ENCODE results near the gene CAPN5. TPM values are rescaled to one million over a fixed set of nuclear protein-coding genes. Genes with fewer than 3 reads are reported as not detected.

Gene CAPN5
- total RNA-seq, 1 donor from 2014 or later: 5.2 TPM

- H3K4me1 ChIP-seq (ENCODE audit: control insufficient read depth in 3 of 3, insufficient read depth in 3 of 3, low read length in 3 of 3): peaks cover 29 to 39% (median 33%) of the 10 kb centered on the region in 3 donors
- no peak overlapping the region for H3K27ac ChIP-seq (ENCODE audit: low read depth, low read length)
- H3K36me3 ChIP-seq (ENCODE audit: control insufficient read depth in 3 of 3, insufficient read depth in 3 of 3, low read length in 3 of 3): no peaks in the 10 kb centered on the region
These were observed 64.8 kb downstream of the CAPN5 start for GRCh38 chr11:77131560-77131959.

GRCh38 chr11:77135069-77135468 lies 68.3 kb downstream of the CAPN5 start:
- Histone ChIP-seq H3K4me3 (ENCODE audit: low read length in 3 of 3) (no peak overlapping the region), H3K36me3 (ENCODE audit: control insufficient read depth in 3 of 3, insufficient read depth in 3 of 3, low read length in 3 of 3) (no peaks in the 10 kb centered on the region), H3K4me1 (ENCODE audit: control insufficient read depth in 3 of 3, insufficient read depth in 3 of 3, low read length in 3 of 3) (peaks cover 23 to 37% (median 31%) of the 10 kb centered on the region in 3 donors), H3K27me3 (ENCODE audit: control insufficient read depth in 3 of 3, insufficient read depth in 3 of 3, low read length in 3 of 3) (peaks cover 5 to 17% (median 7%) of the 10 kb centered on the region in 3 donors), H3K9ac (ENCODE audit: low read depth in 1 of 3, low read length in 3 of 3) (no peak overlapping the region), H3K9me3 (ENCODE audit: control insufficient read depth in 3 of 3, low read length in 3 of 3) (no peaks in the 10 kb centered on the region), H3K27ac (ENCODE audit: low read depth, low read length) (no peak overlapping the region)

More at GRCh38 chr11:77131560-77131959, 64.8 kb downstream of the CAPN5 start:
- H3K9me3 ChIP-seq (ENCODE audit: control insufficient read depth in 3 of 3, low read length in 3 of 3): no peaks in the 10 kb centered on the region
- peaks cover 0 to 6% (median 4%) of the 10 kb centered on the region in 3 donors for H3K27me3 ChIP-seq (ENCODE audit: control insufficient read depth in 3 of 3, insufficient read depth in 3 of 3, low read length in 3 of 3)
- H3K9ac ChIP-seq (ENCODE audit: low read depth in 1 of 3, low read length in 3 of 3): no peak overlapping the region
- H3K4me3 ChIP-seq (ENCODE audit: low read length in 3 of 3): no peak overlapping the region

- Histone ChIP-seq H3K4me1 (ENCODE audit: control insufficient read depth in 3 of 3, insufficient read depth in 3 of 3, low read length in 3 of 3) (peaks cover 17 to 29% (median 29%) of the 10 kb centered on the region in 3 donors), H3K27ac (ENCODE audit: low read depth, low read length) (no peak overlapping the region)
These were observed 69.3 kb downstream of the CAPN5 start for GRCh38 chr11:77136074-77136473.

GRCh38 chr11:77136784-77137420 lies 70.1 kb downstream of the CAPN5 start:
- Histone ChIP-seq H3K36me3 (ENCODE audit: control insufficient read depth in 3 of 3, insufficient read depth in 3 of 3, low read length in 3 of 3) (no peaks in the 10 kb centered on the region), H3K4me1 (ENCODE audit: control insufficient read depth in 3 of 3, insufficient read depth in 3 of 3, low read length in 3 of 3) (peaks cover 9 to 21% (median 21%) of the 10 kb centered on the region in 3 donors), H3K27me3 (ENCODE audit: control insufficient read depth in 3 of 3, insufficient read depth in 3 of 3, low read length in 3 of 3) (peaks cover 5 to 17% (median 7%) of the 10 kb centered on the region in 3 donors), H3K4me3 (ENCODE audit: low read length in 3 of 3) (no peak overlapping the region), H3K27ac (ENCODE audit: low read depth, low read length) (no peak overlapping the region), H3K9ac (ENCODE audit: low read depth in 1 of 3, low read length in 3 of 3) (no peak overlapping the region), H3K9me3 (ENCODE audit: control insufficient read depth in 3 of 3, low read length in 3 of 3) (no peaks in the 10 kb centered on the region)

More at GRCh38 chr11:77136074-77136473, 69.3 kb downstream of the CAPN5 start:
- Histone ChIP-seq H3K27me3 (ENCODE audit: control insufficient read depth in 3 of 3, insufficient read depth in 3 of 3, low read length in 3 of 3) (peaks cover 5 to 17% (median 7%) of the 10 kb centered on the region in 3 donors), H3K36me3 (ENCODE audit: control insufficient read depth in 3 of 3, insufficient read depth in 3 of 3, low read length in 3 of 3) (no peaks in the 10 kb centered on the region), H3K4me3 (ENCODE audit: low read length in 3 of 3) (no peak overlapping the region), H3K9me3 (ENCODE audit: control insufficient read depth in 3 of 3, low read length in 3 of 3) (no peaks in the 10 kb centered on the region), H3K9ac (ENCODE audit: low read depth in 1 of 3, low read length in 3 of 3) (no peak overlapping the region)

- Histone ChIP-seq H3K4me1 (ENCODE audit: control insufficient read depth in 3 of 3, insufficient read depth in 3 of 3, low read length in 3 of 3) (peaks cover 8 to 18% (median 17%) of the 10 kb centered on the region in 3 donors), H3K27ac (ENCODE audit: low read depth, low read length) (no peak overlapping the region), H3K9me3 (ENCODE audit: control insufficient read depth in 3 of 3, low read length in 3 of 3) (no peaks in the 10 kb centered on the region), H3K9ac (ENCODE audit: low read depth in 1 of 3, low read length in 3 of 3) (no peak overlapping the region), H3K36me3 (ENCODE audit: control insufficient read depth in 3 of 3, insufficient read depth in 3 of 3, low read length in 3 of 3) (no peaks in the 10 kb centered on the region), H3K4me3 (ENCODE audit: low read length in 3 of 3) (no peak overlapping the region), H3K27me3 (ENCODE audit: control insufficient read depth in 3 of 3, insufficient read depth in 3 of 3, low read length in 3 of 3) (peaks cover 5 to 17% (median 7%) of the 10 kb centered on the region in 3 donors)
These were observed 70.7 kb downstream of the CAPN5 start for GRCh38 chr11:77137421-77137820.

GRCh38 chr11:77138106-77138649 lies 71.4 kb downstream of the CAPN5 start:
- peaks cover 8 to 18% (median 17%) of the 10 kb centered on the region in 3 donors for H3K4me1 ChIP-seq (ENCODE audit: control insufficient read depth in 3 of 3, insufficient read depth in 3 of 3, low read length in 3 of 3)
- no peak overlapping the region for H3K4me3 ChIP-seq (ENCODE audit: low read length in 3 of 3)
- H3K27ac ChIP-seq (ENCODE audit: low read depth, low read length): no peak overlapping the region
- no peaks in the 10 kb centered on the region for H3K9me3 ChIP-seq (ENCODE audit: control insufficient read depth in 3 of 3, low read length in 3 of 3)
- H3K36me3 ChIP-seq (ENCODE audit: control insufficient read depth in 3 of 3, insufficient read depth in 3 of 3, low read length in 3 of 3): no peaks in the 10 kb centered on the region
- H3K27me3 ChIP-seq (ENCODE audit: control insufficient read depth in 3 of 3, insufficient read depth in 3 of 3, low read length in 3 of 3): peaks cover 5 to 17% (median 7%) of the 10 kb centered on the region in 3 donors
- peak overlapping the region in 1 of 3 donors; percentile 25 for H3K9ac ChIP-seq (ENCODE audit: low read depth in 1 of 3, low read length in 3 of 3)

GRCh38 chr11:77139201-77139600 lies 72.4 kb downstream of the CAPN5 start:
- Histone ChIP-seq H3K27me3 (ENCODE audit: control insufficient read depth in 3 of 3, insufficient read depth in 3 of 3, low read length in 3 of 3) (peaks cover 5 to 17% (median 7%) of the 10 kb centered on the region in 3 donors), H3K27ac (ENCODE audit: low read depth, low read length) (no peak overlapping the region), H3K9me3 (ENCODE audit: control insufficient read depth in 3 of 3, low read length in 3 of 3) (no peaks in the 10 kb centered on the region), H3K36me3 (ENCODE audit: control insufficient read depth in 3 of 3, insufficient read depth in 3 of 3, low read length in 3 of 3) (no peaks in the 10 kb centered on the region), H3K4me3 (ENCODE audit: low read length in 3 of 3) (no peak overlapping the region), H3K9ac (ENCODE audit: low read depth in 1 of 3, low read length in 3 of 3) (no peak overlapping the region), H3K4me1 (ENCODE audit: control insufficient read depth in 3 of 3, insufficient read depth in 3 of 3, low read length in 3 of 3) (peaks cover 8 to 18% (median 17%) of the 10 kb centered on the region in 3 donors)

GRCh38 chr11:77140231-77140851 lies 73.6 kb downstream of the CAPN5 start:
- H3K27me3 ChIP-seq (ENCODE audit: control insufficient read depth in 3 of 3, insufficient read depth in 3 of 3, low read length in 3 of 3): peaks cover 5 to 17% (median 7%) of the 10 kb centered on the region in 3 donors
- H3K27ac ChIP-seq (ENCODE audit: low read depth, low read length): peak overlapping the region; percentile 59
- no peak overlapping the region for H3K4me3 ChIP-seq (ENCODE audit: low read length in 3 of 3)
- H3K9me3 ChIP-seq (ENCODE audit: control insufficient read depth in 3 of 3, low read length in 3 of 3): no peaks in the 10 kb centered on the region
- H3K9ac ChIP-seq (ENCODE audit: low read depth in 1 of 3, low read length in 3 of 3): peak overlapping the region in 1 of 3 donors; percentile 54
- H3K4me1 ChIP-seq (ENCODE audit: control insufficient read depth in 3 of 3, insufficient read depth in 3 of 3, low read length in 3 of 3): peaks cover 8 to 18% (median 17%) of the 10 kb centered on the region in 3 donors
- H3K36me3 ChIP-seq (ENCODE audit: control insufficient read depth in 3 of 3, insufficient read depth in 3 of 3, low read length in 3 of 3): no peaks in the 10 kb centered on the region

- Histone ChIP-seq H3K27me3 (ENCODE audit: control insufficient read depth in 3 of 3, insufficient read depth in 3 of 3, low read length in 3 of 3) (peaks cover 7 to 17% (median 7%) of the 10 kb centered on the region in 3 donors), H3K9ac (ENCODE audit: low read depth in 1 of 3, low read length in 3 of 3) (no peak overlapping the region), H3K9me3 (ENCODE audit: control insufficient read depth in 3 of 3, low read length in 3 of 3) (no peaks in the 10 kb centered on the region), H3K4me1 (ENCODE audit: control insufficient read depth in 3 of 3, insufficient read depth in 3 of 3, low read length in 3 of 3) (peaks cover 8 to 18% (median 17%) of the 10 kb centered on the region in 3 donors), H3K4me3 (ENCODE audit: low read length in 3 of 3) (no peak overlapping the region), H3K27ac (ENCODE audit: low read depth, low read length) (peak overlapping the region; percentile 59), H3K36me3 (ENCODE audit: control insufficient read depth in 3 of 3, insufficient read depth in 3 of 3, low read length in 3 of 3) (no peaks in the 10 kb centered on the region)
These were observed 74.3 kb downstream of the CAPN5 start for GRCh38 chr11:77141034-77141433.

- H3K4me1 ChIP-seq (ENCODE audit: control insufficient read depth in 3 of 3, insufficient read depth in 3 of 3, low read length in 3 of 3): peaks cover 8 to 18% (median 17%) of the 10 kb centered on the region in 3 donors
- peaks cover 7 to 17% (median 10%) of the 10 kb centered on the region in 3 donors for H3K27me3 ChIP-seq (ENCODE audit: control insufficient read depth in 3 of 3, insufficient read depth in 3 of 3, low read length in 3 of 3)
- H3K4me3 ChIP-seq (ENCODE audit: low read length in 3 of 3): no peak overlapping the region
- no peak overlapping the region for H3K27ac ChIP-seq (ENCODE audit: low read depth, low read length)
- H3K9me3 ChIP-seq (ENCODE audit: control insufficient read depth in 3 of 3, low read length in 3 of 3): no peaks in the 10 kb centered on the region
- no peaks in the 10 kb centered on the region for H3K36me3 ChIP-seq (ENCODE audit: control insufficient read depth in 3 of 3, insufficient read depth in 3 of 3, low read length in 3 of 3)
- no peak overlapping the region for H3K9ac ChIP-seq (ENCODE audit: low read depth in 1 of 3, low read length in 3 of 3)
These were observed 74.7 kb downstream of the CAPN5 start for GRCh38 chr11:77141475-77141874.

Measured in skeletal muscle tissue (tissue), 4 donors.